GM19397 (cell line): Measurements from ENCODE around the gene MAML2.

Source experiments
- ATAC-seq: cut with Tn5 transposase; IDR thresholded peaks from one replicate; pipeline ENCODE4 v1.9.1; 2021; ENCODE audit warnings: mild to moderate bottlenecking, moderate library complexity; ENCODE audit not compliant: unreplicated experiment

The MAML2 gene

GRCh38 chr11:96215826-96216225 is 127.2 kb downstream of the MAML2 start:
- ATAC-seq, result no peak

- peak; percentile 86 for ATAC-seq
These were observed 127.7 kb downstream of the MAML2 start for GRCh38 chr11:96215110-96215782.

GRCh38 chr11:96214777-96215109 is 128.3 kb downstream of the MAML2 start:
- ATAC-seq, result no peak

GRCh38 chr11:96213500-96213899 is 129.5 kb downstream of the MAML2 start:
- ATAC-seq, result no peak

GRCh38 chr11:96211436-96211835 is 131.6 kb downstream of the MAML2 start:
- no peak for ATAC-seq

GRCh38 chr11:96207459-96208449 is 135.2 kb downstream of the MAML2 start:
- ATAC-seq, result no peak

GRCh38 chr11:96206955-96207354 is 136.0 kb downstream of the MAML2 start:
- ATAC-seq, result no peak

GRCh38 chr11:96205460-96205809 is 137.6 kb downstream of the MAML2 start:
- no peak for ATAC-seq

GRCh38 chr11:96204721-96205459 is 138.1 kb downstream of the MAML2 start:
- no peak for ATAC-seq

- no peak for ATAC-seq
These were observed 138.7 kb downstream of the MAML2 start for GRCh38 chr11:96204366-96204659.

- no peak for ATAC-seq
These were observed 139.2 kb downstream of the MAML2 start for GRCh38 chr11:96203567-96204365.

- ATAC-seq, result no peak
These were observed 142.8 kb downstream of the MAML2 start for GRCh38 chr11:96200243-96200642.

- no peak for ATAC-seq
These were observed 143.4 kb downstream of the MAML2 start for GRCh38 chr11:96199563-96200025.

- ATAC-seq, result peak; percentile 63
These were observed 144.9 kb downstream of the MAML2 start for GRCh38 chr11:96197801-96198701.

- ATAC-seq, result no peak
These were observed 145.9 kb downstream of the MAML2 start for GRCh38 chr11:96197103-96197502.

GRCh38 chr11:96196181-96196662 is 146.8 kb downstream of the MAML2 start:
- no peak for ATAC-seq

- ATAC-seq, result no peak
These were observed 147.3 kb downstream of the MAML2 start for GRCh38 chr11:96195671-96196070.

- no peak for ATAC-seq
These were observed 148.2 kb downstream of the MAML2 start for GRCh38 chr11:96194581-96195374.
